Tongue (tissue), 2 donors: ENCODE data around the gene PDGFRB. TPM values are rescaled to one million over a fixed set of nuclear protein-coding genes. Genes with fewer than 3 reads are reported as not detected.
"Not testable (repeated sequence)": the region's sequence is repeated elsewhere in the genome, so short reads cannot be mapped to it uniquely, and the experiment has no call there.

ENCODE experiments used
- DNase-seq: peaks from one replicate; pipeline ENCODE4 v3.0.0-alpha.2; 2015
- total RNA-seq: library from RNA; depleted of rRNA; stranded (reverse); fragments of >200 nt; gene quantifications from one replicate; pipeline ENCODE4 v1.2.3, GENCODE V29; 2014

PDGFRB gene
- total RNA-seq, 1 donor from 2014 or later = 129 TPM

DNA sequence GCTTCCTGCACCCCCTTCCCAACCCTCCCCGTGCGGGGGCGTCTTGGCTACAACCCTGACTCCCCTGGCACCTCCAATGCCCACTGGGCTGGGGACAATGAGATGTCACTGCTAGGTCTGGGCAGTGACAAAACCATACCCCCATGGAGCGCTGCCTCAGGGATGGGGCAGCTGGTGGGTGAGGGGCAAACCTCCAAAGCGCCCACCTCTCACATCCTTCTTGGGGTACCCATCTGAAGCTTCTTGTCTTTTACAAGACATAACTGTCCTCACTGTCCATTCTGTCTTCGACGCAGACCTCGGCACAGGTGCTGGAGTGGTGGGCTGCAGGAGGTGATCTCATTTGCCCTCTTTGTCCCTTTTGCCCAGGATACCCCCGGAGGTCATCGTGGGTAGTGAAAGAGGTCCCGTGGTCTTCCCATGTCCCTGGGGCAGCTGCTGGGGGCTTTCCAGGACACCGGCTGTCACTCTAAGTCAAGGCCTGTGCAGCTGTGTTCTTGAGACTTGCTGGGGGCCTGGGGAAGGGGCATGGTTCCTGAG, 41.5 kb downstream of the PDGFRB start:
- DNase-seq = no peak

DNA sequence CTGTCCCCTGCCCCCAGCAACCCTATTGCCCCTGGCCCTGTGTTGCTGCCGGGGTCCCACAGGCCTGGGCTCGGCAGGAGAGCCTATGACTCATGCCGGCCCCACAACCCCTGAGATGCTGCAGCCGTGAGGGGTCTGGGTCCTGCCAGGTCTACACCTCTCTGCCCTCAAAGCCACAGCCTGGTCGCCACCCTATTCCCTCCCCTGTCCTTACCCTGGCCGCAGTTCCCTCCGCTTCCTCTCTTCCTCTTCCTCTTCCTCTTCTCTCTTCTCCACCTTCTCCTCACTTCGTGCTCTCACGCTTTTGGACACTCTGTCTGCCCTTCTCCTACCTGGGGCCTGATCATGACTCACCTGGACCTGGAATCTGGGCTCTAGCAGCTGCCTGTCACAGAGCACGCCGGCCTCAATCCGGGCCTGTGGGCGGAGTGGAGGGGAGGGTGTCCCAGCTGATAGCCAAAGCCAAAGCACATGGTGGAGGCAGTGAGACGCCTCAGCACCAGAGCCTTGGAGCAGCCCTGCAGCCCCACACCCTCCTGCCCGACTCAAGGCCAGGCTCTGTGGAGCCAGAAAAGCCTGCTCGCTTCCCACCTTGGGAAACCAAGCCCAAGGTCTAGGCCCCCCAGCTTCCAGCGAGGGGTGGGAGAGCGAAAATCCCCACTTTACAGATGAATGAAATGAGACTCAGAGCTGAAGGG, 42.4 kb downstream of the PDGFRB start:
- no peak for DNase-seq

DNA sequence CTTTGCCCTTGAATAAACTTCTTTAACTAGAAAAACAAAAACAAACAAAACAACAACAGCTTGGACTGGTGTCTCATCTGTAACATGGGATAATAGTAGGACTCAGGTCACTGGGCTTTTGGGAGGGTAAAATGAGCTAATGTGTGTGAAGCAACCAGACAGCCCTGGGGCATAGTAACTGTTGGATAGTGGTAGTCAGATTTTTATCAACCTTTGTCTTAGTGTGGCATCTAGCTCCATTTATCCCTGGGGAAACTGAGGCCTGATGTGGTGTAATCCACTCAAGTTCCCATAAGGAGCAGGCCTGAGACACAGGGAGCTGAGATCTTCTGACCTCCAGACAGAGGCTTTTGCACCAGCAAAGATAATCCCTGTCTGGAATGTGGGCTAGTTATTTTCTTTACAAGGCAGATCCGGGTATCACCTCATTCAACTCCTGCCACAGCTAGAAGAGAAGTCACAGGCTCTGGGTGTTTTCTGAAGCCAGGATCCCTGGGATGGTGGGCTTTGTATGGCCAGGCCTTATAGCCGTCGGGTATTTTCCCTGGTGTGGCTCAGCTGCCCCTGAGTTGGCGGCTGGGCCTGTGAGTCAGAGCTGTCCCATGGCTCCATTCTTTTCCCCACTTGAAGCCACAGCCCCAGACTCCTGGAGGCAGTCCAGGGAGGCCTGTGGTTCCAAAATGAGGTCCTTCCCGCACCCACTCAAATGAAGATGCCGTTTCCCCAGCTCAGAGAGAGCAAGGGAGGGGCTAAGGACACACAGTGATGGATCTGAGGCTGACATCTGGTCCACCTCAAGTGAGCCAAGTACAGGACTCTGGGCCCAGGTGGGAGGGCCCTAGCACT, 43.2 kb downstream of the PDGFRB start:
- DNase-seq = no peak

DNA sequence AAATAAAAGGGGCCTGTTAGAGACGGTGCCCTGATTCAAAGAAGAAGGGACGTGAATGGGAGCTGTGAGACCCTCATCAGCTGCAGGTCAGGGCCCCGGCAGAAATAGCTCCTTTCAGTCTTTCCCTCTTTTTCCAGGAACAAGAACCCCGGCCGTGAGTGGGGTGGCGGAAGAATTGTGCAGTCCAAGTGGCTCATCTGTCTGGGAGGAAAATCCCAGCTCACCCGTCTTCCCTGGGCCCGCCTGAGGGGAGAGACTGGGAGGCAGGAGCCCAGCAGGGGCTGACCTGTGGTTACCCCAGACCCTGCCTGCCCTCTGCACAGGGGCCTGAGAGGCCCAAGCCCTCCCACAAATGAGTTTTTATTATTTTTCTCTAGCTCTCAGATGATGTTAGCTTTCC, 44.5 kb downstream of the PDGFRB start:
- no peak for DNase-seq

DNA sequence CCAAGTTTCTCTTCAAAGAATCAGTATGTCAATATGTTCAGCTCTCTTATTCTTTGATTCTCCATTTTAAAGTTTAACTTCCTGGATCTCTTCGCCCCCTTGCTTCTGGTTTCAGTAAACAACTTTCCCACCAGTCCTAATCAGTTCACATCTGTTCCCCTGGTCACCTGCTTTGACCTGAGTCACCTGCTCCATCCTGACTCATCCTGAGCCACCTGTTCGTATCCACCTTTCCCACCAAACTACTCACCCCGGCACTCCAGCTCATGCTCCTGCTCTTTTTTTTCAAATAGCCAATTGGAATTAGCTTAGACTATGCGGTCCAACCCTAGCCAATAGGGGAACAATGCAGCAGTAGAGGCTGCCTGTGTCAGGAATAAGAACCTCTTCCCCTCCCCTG, 45.7 kb downstream of the PDGFRB start:
- DNase-seq = no peak

DNA sequence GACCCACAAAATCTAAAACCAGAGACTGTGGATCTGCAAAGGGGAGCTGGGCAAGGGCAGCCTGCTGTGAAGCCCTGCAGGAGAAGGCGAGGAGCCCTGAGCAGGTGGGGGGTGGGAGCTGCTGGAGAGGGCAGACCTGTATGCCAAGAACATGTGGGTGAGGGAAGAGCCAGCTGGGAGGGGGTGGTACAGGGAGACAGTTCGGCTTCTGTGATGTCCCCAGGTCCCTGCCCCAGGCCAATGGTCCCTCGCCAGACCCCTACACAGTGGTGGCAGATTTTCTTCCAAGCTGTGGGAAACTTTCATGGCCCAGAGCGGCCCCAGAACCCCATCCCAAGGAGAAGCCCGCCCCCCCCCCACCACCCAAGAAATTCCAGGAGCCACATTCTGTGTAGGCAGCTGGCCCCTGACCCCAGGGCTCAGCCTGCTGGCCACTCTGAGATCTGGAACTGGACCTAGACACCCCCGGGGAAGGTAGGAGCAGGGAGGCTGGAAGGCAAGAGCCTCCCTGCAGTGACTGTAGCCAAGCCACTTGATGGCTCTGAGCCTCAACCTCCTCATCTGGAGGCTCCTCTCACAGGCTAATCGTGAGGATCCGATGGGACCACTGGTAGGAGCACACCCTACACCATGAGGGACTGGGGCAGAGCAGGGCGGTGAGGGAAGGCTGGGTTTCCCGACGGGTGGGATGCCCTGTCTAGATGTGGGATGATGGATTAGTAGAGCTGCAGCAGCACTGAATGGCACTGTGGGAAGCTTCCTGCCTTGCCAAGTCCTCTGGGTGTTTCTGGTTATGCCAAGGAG, 46.7 kb downstream of the PDGFRB start:
- no peak for DNase-seq

DNA sequence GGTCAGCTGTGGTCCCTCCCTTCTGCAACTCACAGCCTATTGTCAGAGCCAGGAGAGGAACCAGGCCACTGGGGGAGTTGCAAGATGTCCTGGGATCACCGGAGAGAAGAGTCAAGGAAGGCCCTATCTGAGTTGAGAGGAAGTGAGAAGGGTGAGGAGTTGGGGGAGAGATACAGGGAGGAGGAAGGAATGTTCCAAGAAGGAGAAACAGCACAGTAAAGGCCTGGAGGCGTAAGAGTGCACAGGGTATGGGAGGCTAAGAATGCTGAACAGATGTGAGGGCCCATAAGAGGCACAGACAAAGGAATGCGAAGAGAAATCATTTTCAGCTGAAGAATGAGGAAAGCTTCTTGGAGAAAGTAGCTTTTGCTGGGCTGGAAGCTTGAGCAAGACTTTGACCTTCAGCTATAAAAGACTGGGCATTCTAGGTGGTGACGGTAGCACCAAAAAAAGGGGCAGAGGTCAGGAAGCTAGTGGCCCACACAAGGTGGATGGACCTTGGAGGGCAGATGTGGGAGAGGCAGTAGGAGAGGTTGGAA, 47.7 kb downstream of the PDGFRB start:
- no peak for DNase-seq

DNA sequence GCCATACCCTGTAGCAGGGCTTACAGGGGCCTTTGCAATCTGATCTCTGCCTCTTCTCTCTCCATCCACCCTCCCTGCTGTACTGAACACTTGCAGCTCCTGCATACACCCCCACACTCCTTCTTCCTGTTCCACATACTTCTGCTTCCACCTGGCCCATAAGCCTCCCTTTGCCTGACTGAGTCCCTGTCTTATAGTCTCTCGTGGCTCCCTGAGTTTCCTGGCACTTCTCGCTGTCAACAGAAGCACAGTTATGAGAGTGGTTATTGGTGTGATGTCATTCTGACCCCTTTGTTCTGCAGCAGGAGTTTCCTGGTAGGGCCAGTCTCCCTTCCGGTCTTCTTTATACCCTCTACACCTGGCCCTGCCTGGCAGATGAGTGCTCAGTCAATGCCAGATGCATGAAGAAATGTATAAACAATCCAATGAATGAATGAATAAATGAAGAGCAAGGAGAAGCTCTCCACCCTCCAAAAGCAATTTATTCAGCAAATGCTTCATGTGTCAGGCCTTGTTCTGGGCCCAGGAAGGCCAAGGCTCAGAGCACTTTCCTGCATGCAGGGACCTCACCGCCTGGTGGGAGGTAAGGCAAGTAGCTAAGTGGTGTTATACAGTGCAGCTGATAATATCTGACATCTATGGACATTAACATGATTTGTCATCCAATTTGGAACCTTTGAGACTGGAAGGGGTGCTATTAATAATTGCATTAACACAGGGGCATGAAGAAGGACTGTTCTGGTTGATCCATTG, 48.8 kb downstream of the PDGFRB start:
- no peak for DNase-seq

DNA sequence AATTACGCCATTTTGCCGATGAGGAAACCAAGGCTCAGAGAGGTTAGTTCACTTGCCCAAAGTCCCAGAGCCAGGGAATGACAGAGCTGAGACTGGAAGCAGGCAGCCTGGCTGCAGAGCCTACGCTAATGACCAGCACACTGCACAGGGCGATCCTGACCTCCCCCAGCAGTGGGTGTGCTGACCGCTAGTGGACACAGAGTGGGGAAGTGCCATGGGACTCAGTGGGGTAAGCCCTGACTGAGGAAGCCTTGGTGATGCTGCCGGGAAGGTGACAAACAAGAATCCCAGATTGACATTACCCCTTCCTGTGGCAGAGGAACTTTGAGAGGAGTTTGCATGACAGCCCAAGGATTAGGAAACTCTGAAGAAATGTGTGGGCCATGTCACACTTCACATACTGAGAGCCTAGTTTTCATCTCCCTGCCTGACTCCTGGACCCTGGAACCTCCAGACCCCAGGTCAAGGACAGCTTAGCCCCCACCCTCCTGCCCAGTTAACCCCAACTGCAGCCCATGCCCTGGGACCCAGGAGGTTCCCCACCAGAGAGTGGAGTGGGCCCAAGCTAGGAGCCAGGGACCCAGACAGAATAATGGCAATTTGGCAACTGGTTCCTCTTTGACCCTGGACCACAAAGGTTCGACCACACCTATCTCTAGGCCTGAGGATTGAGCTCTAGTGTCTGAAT, 49.6 kb downstream of the PDGFRB start:
- no peak for DNase-seq

DNA sequence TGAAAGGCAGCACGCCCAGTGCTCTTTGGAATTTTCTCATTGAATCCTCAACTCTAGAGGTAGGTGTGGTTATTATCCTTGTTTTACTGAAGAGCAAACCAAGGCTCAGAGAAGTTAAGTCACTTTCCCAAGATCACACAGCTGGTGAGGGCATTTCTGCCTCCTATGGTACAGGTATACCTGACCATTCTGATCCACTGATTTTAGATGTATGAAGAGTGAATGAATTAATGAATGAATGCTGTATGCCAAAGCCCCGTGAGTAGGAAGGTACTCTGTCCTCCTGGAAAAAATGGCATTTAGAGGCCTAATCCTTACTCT, 51.1 kb downstream of the PDGFRB start:
- no peak for DNase-seq

DNA sequence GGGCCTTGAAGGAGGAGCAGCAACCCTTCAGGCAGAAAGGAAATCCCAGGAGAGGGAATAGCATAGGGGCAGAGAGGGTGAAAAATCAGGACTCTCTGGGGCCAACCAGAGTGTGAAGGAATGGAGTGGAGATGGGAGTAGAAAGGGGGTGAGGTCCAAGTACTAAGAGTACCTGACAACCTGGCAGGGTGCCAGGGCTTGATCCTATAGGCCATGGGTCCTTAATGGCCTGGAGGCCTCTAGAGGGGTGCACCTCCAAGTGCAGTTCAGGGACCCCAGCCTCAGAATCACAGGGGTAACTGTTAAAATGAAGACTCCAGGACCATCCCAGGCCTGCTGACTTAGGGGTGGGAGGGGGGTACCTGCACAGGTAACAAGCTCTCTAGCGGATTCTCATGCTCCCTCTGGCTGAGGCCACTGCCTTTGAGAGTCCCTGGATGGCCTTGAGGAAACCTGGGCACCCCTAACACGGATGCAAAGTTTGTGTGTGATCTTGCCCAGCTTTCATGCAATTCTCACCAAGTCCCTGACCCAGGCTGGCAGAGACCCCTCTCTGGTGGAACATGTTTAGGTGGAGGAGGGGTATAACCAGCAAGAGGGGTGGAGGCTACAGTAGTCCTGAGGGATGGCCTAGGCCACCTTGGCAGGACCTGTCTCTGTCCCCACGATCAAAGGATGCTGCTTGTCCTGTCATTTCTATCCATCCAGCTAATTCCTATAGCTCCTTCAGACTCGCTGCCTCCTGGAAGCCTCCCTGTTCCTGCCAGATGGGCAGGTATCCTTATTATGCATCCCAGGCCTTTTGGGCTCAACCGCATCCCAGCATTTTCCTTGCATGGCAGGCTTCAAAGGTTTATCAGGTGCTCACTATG, 51.7 kb downstream of the PDGFRB start:
- no peak for DNase-seq

DNA sequence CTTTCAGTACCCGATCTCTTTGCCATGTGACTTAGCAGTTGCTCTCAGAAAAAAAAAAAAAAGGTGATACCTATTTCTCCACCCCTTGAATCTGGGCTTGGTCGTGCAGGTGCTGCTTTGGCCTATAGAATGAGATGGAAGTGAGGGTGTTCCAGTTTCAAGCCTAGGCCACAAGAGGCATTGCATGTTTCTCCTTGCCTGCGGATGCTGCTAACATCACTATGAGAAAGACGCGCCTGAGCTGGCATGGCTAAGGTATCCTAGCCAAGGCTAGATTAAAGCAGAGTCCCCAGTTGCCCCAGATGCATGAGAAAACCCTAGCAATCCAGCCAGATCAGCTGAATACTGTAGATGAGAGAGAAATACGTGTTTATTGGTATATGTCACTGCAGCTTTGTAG, 54.6 kb downstream of the PDGFRB start:
- no peak for DNase-seq

DNA sequence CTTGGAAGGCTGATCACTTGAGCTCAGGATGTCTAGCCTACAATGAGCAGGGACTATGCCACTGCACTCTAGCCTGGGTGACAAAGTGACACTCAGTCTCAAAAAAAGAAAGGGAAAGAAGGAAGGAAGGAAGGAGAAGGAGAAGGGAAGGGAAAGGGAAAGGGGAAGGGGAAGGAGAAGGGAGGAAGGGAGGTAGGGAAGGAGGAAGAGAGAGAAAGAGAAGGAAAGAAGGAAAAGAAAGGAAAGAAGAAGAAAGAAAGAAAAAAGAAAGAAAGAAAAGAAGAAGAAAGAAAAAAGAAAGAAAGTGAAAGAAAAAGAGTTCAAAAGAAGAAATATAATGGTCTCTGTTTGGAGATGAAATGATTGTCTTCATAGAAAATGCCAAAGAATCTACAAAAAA, 58.5 kb downstream of the PDGFRB start:
- no peak for DNase-seq

DNA sequence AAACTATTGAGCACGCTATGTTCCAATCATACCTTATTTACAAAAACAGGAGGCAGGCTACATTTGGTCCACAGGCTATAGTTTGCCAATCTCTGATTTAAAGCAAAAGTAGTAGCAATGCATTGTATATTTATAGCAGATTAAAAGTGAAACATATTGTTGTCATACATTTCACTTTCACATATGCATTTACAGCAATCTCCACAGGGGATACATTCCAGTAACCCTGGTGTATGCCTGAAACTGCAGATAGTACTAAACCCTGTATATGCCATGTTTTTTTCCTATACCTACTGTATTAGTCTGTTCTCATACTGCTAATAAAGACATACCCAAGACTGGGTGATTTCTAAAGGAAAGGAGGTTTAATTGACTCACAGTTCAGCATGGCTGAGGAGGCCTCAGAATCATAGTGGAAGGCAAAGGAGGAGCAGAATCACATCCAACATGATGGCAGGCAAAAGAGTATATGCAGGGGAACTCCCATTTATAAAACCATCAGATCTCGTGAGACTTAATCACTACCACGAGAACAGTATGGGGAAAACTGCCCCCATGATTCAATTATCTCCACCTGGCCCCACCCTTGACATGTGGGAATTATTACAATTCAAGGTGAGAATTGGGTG, 63.4 kb downstream of the PDGFRB start:
- DNase-seq = no peak

DNA sequence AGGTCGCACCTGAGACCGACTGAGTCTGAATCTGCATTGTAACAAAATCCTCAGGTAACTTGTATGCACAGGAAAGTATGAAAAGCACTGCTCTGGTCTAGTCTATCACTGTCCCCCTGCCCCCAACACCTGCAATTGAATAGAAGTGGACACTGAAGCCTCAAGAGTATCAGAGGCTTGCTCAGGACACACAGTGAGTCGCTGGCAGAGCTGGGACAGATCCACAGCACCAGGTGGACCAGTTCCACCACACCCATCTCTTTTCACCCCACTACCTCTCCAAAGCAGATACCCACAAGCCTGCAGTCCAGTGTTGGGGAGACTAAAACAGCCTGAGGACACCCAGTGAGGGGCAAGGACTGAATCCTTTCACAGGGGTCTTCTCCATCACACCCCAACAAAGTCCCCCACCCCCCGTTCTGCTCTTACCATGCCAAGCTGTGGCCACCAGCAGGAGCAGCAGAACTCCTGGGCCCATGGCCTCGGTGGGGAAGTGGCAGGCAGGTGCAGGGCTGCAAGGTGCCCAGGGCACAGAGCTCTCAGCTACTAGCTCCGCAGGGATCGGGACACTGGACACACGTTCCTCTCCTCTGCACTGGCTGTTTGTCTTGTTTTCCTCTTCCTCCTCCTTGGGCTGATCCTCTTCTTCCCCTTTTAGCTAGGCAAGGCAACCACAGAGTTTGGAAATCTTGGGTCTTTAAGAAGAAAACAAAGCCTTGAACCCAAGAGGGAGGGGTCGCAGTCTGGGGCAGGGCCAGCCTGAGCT, 69.5 kb downstream of the PDGFRB start, which contains the start of gene CSF1R:
TSS of gene CSF1R (minus strand) at position 605 of the 766 bp plus-strand sequence. CDS start at position 478, 127 bp downstream.
- DNase-seq = no peak

DNA sequence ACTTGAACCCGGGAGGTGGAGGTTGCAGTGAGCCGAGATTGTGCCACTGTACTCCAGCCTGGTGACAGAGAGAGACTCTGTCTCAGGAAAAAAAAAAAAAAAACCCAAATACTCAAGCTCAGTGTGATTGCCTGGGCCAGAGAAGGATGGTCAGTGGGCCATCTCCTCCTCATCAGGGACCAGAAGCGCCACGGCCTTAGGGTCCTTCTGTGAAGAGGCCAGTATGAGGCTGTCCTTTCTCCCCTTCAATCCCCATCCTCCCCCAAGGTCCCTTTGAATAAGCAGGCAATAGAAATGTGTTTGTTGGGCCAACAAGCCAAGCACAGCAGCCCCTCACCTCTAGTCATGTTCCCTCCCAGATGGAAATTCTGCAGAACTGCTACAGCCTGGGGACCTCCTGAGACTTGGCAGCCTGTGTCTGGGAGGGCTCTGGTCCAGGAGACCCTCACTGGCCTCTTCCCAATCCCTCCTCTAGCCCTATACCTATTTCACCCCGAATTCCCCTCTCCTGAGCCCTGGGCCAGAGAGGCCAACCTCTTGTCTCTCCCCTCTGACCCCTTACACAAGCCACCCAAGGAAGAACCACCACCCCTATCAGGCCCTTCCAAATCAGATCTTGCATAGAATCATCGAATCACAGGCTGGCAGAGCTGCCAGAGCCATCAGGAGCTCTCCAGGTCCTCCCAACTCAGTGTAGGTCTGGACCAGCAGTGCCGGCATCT, 70.3 kb downstream of the PDGFRB start:
- DNase-seq = no peak

DNA sequence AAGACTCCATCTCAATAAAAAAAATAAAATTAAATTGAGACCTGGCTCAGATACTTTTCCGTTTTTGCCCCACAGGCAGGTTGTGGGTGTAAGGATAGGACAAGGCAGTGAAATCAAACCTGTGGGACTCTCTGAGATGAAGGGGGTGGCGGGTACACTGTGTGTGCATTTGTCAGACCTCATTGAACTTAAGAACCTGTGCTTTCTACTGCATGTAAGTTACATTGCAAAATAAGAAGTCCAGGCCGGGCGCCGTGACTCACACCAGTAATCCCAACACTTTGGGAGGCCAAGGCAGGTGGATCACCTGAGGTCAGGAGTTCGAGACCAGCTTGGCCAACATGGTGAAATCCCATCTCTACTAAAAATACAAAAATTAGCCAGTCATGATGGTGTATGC, 70.9 kb downstream of the PDGFRB start:
- DNase-seq = not testable (repeated sequence)

DNA sequence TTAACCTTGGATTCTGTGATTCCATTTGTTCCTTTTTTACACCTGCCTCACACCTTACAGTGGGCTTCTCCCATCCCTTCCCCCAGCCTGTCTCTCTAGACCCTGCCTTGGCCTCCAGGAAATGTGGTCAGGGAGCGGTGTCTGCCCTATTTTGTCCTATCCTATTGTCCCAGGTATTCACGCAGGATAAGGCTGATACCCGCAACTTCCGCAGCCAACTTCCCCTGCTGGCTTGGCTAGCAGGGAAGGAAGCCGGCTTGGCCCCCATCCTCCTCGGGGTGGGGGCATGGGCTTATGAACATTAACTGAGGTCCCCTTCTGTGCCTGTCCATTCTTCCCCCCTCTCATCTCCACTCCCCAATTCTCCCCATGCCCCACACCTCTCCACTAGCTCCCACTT, 72.8 kb downstream of the PDGFRB start:
- no peak for DNase-seq
